H1 (cell line): ENCODE measurements around the gene SLC6A3. TPM values are rescaled to one million over a fixed set of nuclear protein-coding genes. Genes with fewer than 3 reads are reported as not detected.

Experiments
- CTCF ChIA-PET: fragments of 300-600 bp; sonication (Branson Sonifier 250); formaldehyde crosslinking; loops from one replicate; lab custom pipeline; 2021; ENCODE audit not compliant: partially characterized antibody; lab: Charles Lee
- POLR2A ChIA-PET: fragments of 300-600 bp; sonication (Branson Sonifier 250); formaldehyde crosslinking; loops from one replicate; lab custom pipeline; 2021; ENCODE audit warnings: inconsistent platforms; ENCODE audit not compliant: partially characterized antibody; lab: Charles Lee
- DNase-seq, 2 experiments: peaks; one replicate each; pipeline versions ENCODE4 v3.0.0 to v3.0.0-alpha.2; 2010 to 2022; ENCODE audit warnings: low spot score in 2 of 2, low read depth in 1 of 2, mixed read lengths in 1 of 2
- FAIRE-seq: peaks from 2 replicates; lab custom pipeline; 2011; peaks lifted over from hg19 to GRCh38; lab: Jason Lieb, UNC
- H2AFZ ChIP-seq: 2 replicates; pipeline ENCODE4 v1.8.1; 2012; ENCODE audit warnings: low read length, inconsistent platforms
- H2AK5ac ChIP-seq: 2 replicates; pipeline ENCODE4 v1.6.1; 2013; ENCODE audit warnings: low read depth, low read length
- H2BK120ac ChIP-seq: replicated peaks from 2 replicates; pipeline ENCODE3; 2013; ENCODE audit warnings: low read depth, low read length, inconsistent platforms
- H2BK12ac ChIP-seq: 2 replicates; pipeline ENCODE4 v1.6.1; 2013; ENCODE audit warnings: low read depth, low read length
- H2BK15ac ChIP-seq: 2 replicates; pipeline ENCODE4 v1.6.1; 2013; ENCODE audit warnings: low read length
- H2BK20ac ChIP-seq: 2 replicates; pipeline ENCODE4 v1.6.1; 2013; ENCODE audit warnings: low read length
- H2BK5ac ChIP-seq: 2 replicates; pipeline ENCODE4 v1.6.1; 2013; ENCODE audit warnings: low read depth, low read length
- H3K14ac ChIP-seq: 2 replicates; pipeline ENCODE4 v1.6.1; 2013; ENCODE audit warnings: inconsistent platforms; ENCODE audit not compliant: insufficient read length
- H3K18ac ChIP-seq: 2 replicates; pipeline ENCODE4 v1.6.1; 2013; ENCODE audit warnings: low read length; ENCODE audit errors: extremely low read depth
- H3K23ac ChIP-seq: 2 replicates; pipeline ENCODE4 v1.6.1; 2013; ENCODE audit warnings: inconsistent platforms; ENCODE audit not compliant: insufficient read length
- H3K23me2 ChIP-seq: 2 replicates; pipeline ENCODE4 v1.6.1; 2013; ENCODE audit warnings: low read depth, low read length
- H3K27ac ChIP-seq: 2 replicates; pipeline ENCODE4 v1.6.1; 2011; ENCODE audit warnings: low read depth, low read length, inconsistent platforms
- H3K27me3 ChIP-seq, 4 experiments: replicated peaks in 1 of 4; 1 replicate in 1 of 4; 2 replicates in 3 of 4; pipeline versions ENCODE4 v1.6.1 to v1.8.1; 2011 to 2013; ENCODE audit warnings: low read length in 3 of 4, mild to moderate bottlenecking in 3 of 4, inconsistent platforms in 2 of 4, mixed read lengths in 2 of 4, moderate library complexity in 1 of 4; ENCODE audit not compliant: control insufficient read depth in 3 of 4, insufficient read depth in 3 of 4; ENCODE audit errors: extremely low read depth in 1 of 4
- H3K36me3 ChIP-seq, 4 experiments: 2 replicates each; pipeline versions ENCODE4 v1.6.1 to v1.8.1; 2011 to 2013; ENCODE audit warnings: mild to moderate bottlenecking in 4 of 4, low read length in 3 of 4, moderate library complexity in 2 of 4, control low read depth in 1 of 4, inconsistent platforms in 1 of 4; ENCODE audit not compliant: insufficient read depth in 4 of 4, control insufficient read depth in 2 of 4
- H3K4ac ChIP-seq: replicated peaks from 2 replicates; pipeline ENCODE3; 2013; ENCODE audit warnings: low read length, low read depth, mixed read lengths, inconsistent platforms; ENCODE audit not compliant: insufficient read length
- H3K4me1 ChIP-seq, 4 experiments: replicated peaks in 1 of 4; 1 replicate in 1 of 4; 2 replicates in 3 of 4; pipeline versions ENCODE4 v1.6.1 to v1.8.1; 2011 to 2013; ENCODE audit warnings: low read length in 3 of 4, inconsistent platforms in 2 of 4, mixed read lengths in 1 of 4; ENCODE audit not compliant: insufficient read depth in 4 of 4, control insufficient read depth in 3 of 4
- H3K4me2 ChIP-seq, 2 experiments: 2 replicates each; pipeline versions ENCODE4 v1.6.1 to v1.8.1; 2011 to 2013; ENCODE audit warnings: low read depth in 2 of 2, low read length in 2 of 2, control low read depth in 1 of 2, inconsistent platforms in 1 of 2, mild to moderate bottlenecking in 1 of 2; ENCODE audit not compliant: insufficient read depth in 1 of 2
- H3K4me3 ChIP-seq, 4 experiments: fragments of 200-600, 300-600 bp in 1 of 4; sonication (generic), shearing (Covaris generic), sonication (Bioruptor Twin) in 1 of 4; 2 replicates each; pipeline versions ENCODE4 v1.5.1 to v1.8.1; 2011 to 2016; ENCODE audit warnings: low read length in 4 of 4, low read depth in 3 of 4, control low read depth in 2 of 4, inconsistent platforms in 2 of 4, mild to moderate bottlenecking in 2 of 4, mixed read lengths in 1 of 4, moderate library complexity in 1 of 4; ENCODE audit not compliant: insufficient read depth in 2 of 4; ENCODE audit errors: extremely low read depth in 1 of 4
- H3K56ac ChIP-seq: replicated peaks from 2 replicates; pipeline ENCODE3; 2013; ENCODE audit warnings: low read depth, mild to moderate bottlenecking, mixed read lengths, low read length, inconsistent platforms; ENCODE audit not compliant: insufficient read length
- H3K79me1 ChIP-seq: 2 replicates; pipeline ENCODE4 v1.6.1; 2013; ENCODE audit warnings: low read depth, low read length, control low read depth
- H3K79me2 ChIP-seq, 2 experiments: 2 replicates each; pipeline versions ENCODE4 v1.6.1 to v1.8.1; 2012 to 2013; ENCODE audit warnings: low read length in 2 of 2, mild to moderate bottlenecking in 2 of 2, inconsistent platforms in 1 of 2; ENCODE audit not compliant: insufficient read depth in 2 of 2, control insufficient read depth in 1 of 2
- H3K9ac ChIP-seq, 4 experiments: replicated peaks in 1 of 4; 1 replicate in 1 of 4; 2 replicates in 3 of 4; pipeline versions ENCODE4 v1.6.1 to v1.8.1; 2011 to 2013; ENCODE audit warnings: low read depth in 3 of 4, low read length in 3 of 4, control low read depth in 2 of 4, mild to moderate bottlenecking in 2 of 4, moderate library complexity in 2 of 4, inconsistent platforms in 1 of 4; ENCODE audit errors: extremely low read depth in 1 of 4
- H3K9me3 ChIP-seq, 2 experiments: 2 replicates each; pipeline versions ENCODE4 v1.6.1 to v1.8.1; 2012 to 2013; ENCODE audit warnings: mild to moderate bottlenecking in 2 of 2, moderate library complexity in 2 of 2, control low read depth in 1 of 2, inconsistent platforms in 1 of 2, low read depth in 1 of 2, low read length in 1 of 2, mixed read lengths in 1 of 2; ENCODE audit not compliant: insufficient read depth in 2 of 2
- H4K20me1 ChIP-seq, 2 experiments: replicated peaks in 1 of 2; 2 replicates each; pipeline versions ENCODE3 to v1.8.1; 2011 to 2013; ENCODE audit warnings: inconsistent platforms in 2 of 2, low read length in 2 of 2, mild to moderate bottlenecking in 1 of 2; ENCODE audit not compliant: insufficient read depth in 2 of 2, control insufficient read depth in 1 of 2
- H4K5ac ChIP-seq: 2 replicates; pipeline ENCODE4 v1.6.1; 2013; ENCODE audit warnings: low read length, low read depth, mixed read lengths, inconsistent platforms; ENCODE audit not compliant: insufficient read length
- H4K8ac ChIP-seq: 2 replicates; pipeline ENCODE4 v1.8.0; 2013; ENCODE audit warnings: mild to moderate bottlenecking, moderate library complexity, low read length, inconsistent platforms; ENCODE audit not compliant: insufficient read depth; ENCODE audit errors: extremely low read depth
- H4K91ac ChIP-seq: replicated peaks from 2 replicates; pipeline ENCODE3; 2013; ENCODE audit warnings: low read length, mixed read lengths, inconsistent platforms; ENCODE audit not compliant: insufficient read length
- ASH2L ChIP-seq: fragments of 200-600, 300-600 bp; sonication (generic); IDR thresholded peaks from one replicate; pipeline ENCODE4 v1.7.1; 2017; ENCODE audit warnings: low read length
- ATF2 ChIP-seq: IDR thresholded peaks from 2 replicates; pipeline ENCODE4 v1.6.1; 2012; ENCODE audit warnings: low read length, inconsistent platforms
- CBX5 ChIP-seq: fragments of 300-800, 300-1000 bp; sonication (generic); IDR thresholded peaks from 2 replicates; pipeline ENCODE4 v1.7.1; 2016; ENCODE audit warnings: antibody characterized with exemption, low read length, low read depth
- GABPA ChIP-seq: IDR thresholded peaks from 2 replicates; pipeline ENCODE4 v1.6.1; 2011; ENCODE audit warnings: mild to moderate bottlenecking, low read length, moderate library complexity, borderline replicate concordance; ENCODE audit not compliant: insufficient read depth
- KDM5A ChIP-seq: fragments of 200-600 bp; IDR thresholded peaks from 2 replicates; pipeline ENCODE4 v1.7.1; 2012; ENCODE audit warnings: mild to moderate bottlenecking, low read length, inconsistent platforms, mixed read lengths
- NANOG ChIP-seq: IDR thresholded peaks from 2 replicates; pipeline ENCODE4 v1.6.1; 2011; ENCODE audit warnings: low read length, low read depth, mild to moderate bottlenecking, inconsistent platforms; ENCODE audit not compliant: insufficient read depth, poor library complexity, severe bottlenecking
- RBBP5 ChIP-seq: IDR thresholded peaks from 2 replicates; pipeline ENCODE4 v1.7.1; 2012; ENCODE audit warnings: low read depth, mild to moderate bottlenecking, inconsistent platforms, low read length, moderate library complexity, borderline replicate concordance
- SIX5 ChIP-seq: IDR thresholded peaks from 2 replicates; pipeline ENCODE4 v1.6.1; 2011; ENCODE audit warnings: mild to moderate bottlenecking, low read depth, low read length
- SRF ChIP-seq: IDR thresholded peaks from 2 replicates; pipeline ENCODE4 v1.6.1; 2011; ENCODE audit warnings: mild to moderate bottlenecking, low read depth, low read length, moderate library complexity
- TAF1 ChIP-seq: IDR thresholded peaks from 2 replicates; pipeline ENCODE4 v1.6.1; 2011; ENCODE audit warnings: mild to moderate bottlenecking, low read depth, low read length
- WGBS, 2 experiments: shearing (Covaris generic) in 1 of 2; methylation state at CpG; one replicate each; pipeline versions ENCODE4 v1.1.6 to v1.1.7; 2013 to 2015; ENCODE audit warnings: low lambda C conversion rate in 2 of 2, mixed read lengths in 2 of 2, inconsistent platforms in 1 of 2, low coverage in 1 of 2, missing lambda C conversion rate in 1 of 2; ENCODE audit not compliant: insufficient replicate concordance in 2 of 2, insufficient coverage in 1 of 2, insufficient read length in 1 of 2; ENCODE audit errors: extremely low coverage in 1 of 2, missing lambda C conversion rate in 1 of 2; 5-methylcytosine and 5-hydroxymethylcytosine counted together
- polyA plus RNA-seq, 7 experiments: library from polyadenylated mRNA; depleted of rRNA in 3 of 7; stranded (reverse) in 5 of 7; unstranded in 2 of 7; fragments of >200 nt in 5 of 7; fragments of 200-250 nt in 2 of 7; gene quantifications; 1 replicate in 5 of 7; 2 replicates in 1 of 7; 4 replicates in 1 of 7; pipeline versions ENCODE4 v1.2.1 to v1.2.3, GENCODE V29; 2011 to 2013; ENCODE audit warnings: missing spikeins in 2 of 7, mixed read lengths in 2 of 7
- total RNA-seq: library from RNA; stranded (reverse); fragmentation: NEBNext Ultra II Directional; extraction: Animal tissue kit (Norgen Biotek cat#: 25700); gene quantifications from 2 replicates; pipeline ENCODE4 v1.2.1, GENCODE V29; 2021

Gene SLC6A3
- total and polyA plus RNA-seq, 2 of the 8 experiments (the other 6 are each of a cell fraction or from before 2014, with no cell fraction given): 0.48 to 0.91 TPM

- Histone ChIP-seq H3K18ac (no peak overlapping the region), H3K36me3 (peaks cover 38 to 89% (median 72%) of the 10 kb centered on the region in 4 experiments), H2AK5ac (no peak overlapping the region), H3K4me3 (no peak overlapping the region), H3K27ac (no peak overlapping the region), H4K20me1 (peaks cover 5 to 14% of the 10 kb centered on the region in 2 experiments), H2BK120ac (no peak overlapping the region), H3K14ac (no peak overlapping the region), H3K4me2 (no peak overlapping the region), H3K79me1 (no peaks in the 10 kb centered on the region), H2BK5ac (no peak overlapping the region; the same call in 1 of the 2 replicates), H2BK20ac (no peak overlapping the region), H3K4me1 (no peaks in the 10 kb centered on the region), H3K79me2 (no peaks in the 10 kb centered on the region), H4K8ac (no peak overlapping the region), H3K23ac (no peak overlapping the region), H3K27me3 (no peaks in the 10 kb centered on the region), H2AFZ (no peak overlapping the region), H3K9ac (no peak overlapping the region), H4K91ac (no peak overlapping the region), H4K5ac (no peak overlapping the region), H3K9me3 (no peaks in the 10 kb centered on the region), H3K4ac (no peak overlapping the region), H3K23me2 (no peaks in the 10 kb centered on the region), H2BK12ac (no peak overlapping the region), H2BK15ac (no peak overlapping the region), H3K56ac (no peak overlapping the region)
- no peak for FAIRE-seq
- ChIA-PET CTCF (interaction anchor here (0.6 to 3.3 kb wide), 7 partner anchors 8 to 170 kb away, joined by 3 to 12 read pairs (median 5); no protein-coding TSS in a partner anchor), POLR2A (interaction anchor here (2.0 kb wide), 1 partner anchor 16 kb away, joined by 5 read pairs; no protein-coding TSS in a partner anchor)
- DNase-seq: no peak
- 92% methylated on average over 17 of the region's 21 CpGs; no CpG with 5 or more reads in 1 of the 2 experiments for WGBS, 2 experiments
- TF ChIP-seq SRF (no peak), ASH2L (no peak), RBBP5 (no peak), ATF2 (no peak), KDM5A (no peak), SIX5 (no peak), NANOG (no peak), TAF1 (no peak), CBX5 (no peak), GABPA (no peak)
Measured at GRCh38 chr5:1474183-1474839, 29.1 kb upstream of the SLC6A3 start.
